Measurements from ENCODE around the gene RGS1.

- TF ChIP-seq CTCF (IDR thresholded peaks at IDR 0.05 in 2 of 3, conservative IDR thresholded peaks at IDR 0.05 in 1 of 3; ENCODE audit: borderline replicate concordance in 1 of 3, insufficient read depth in 1 of 3, low read depth in 2 of 3, low read length in 2 of 3) = no peak
- TF ChIP-seq MAX (IDR thresholded peaks at IDR 0.05) = no peak
- no peak for TF ChIP-seq EGR1 (IDR thresholded peaks at IDR 0.05; ENCODE audit: low read depth)
- no peak for TF ChIP-seq POLR2A (IDR thresholded peaks at IDR 0.05; ENCODE audit: borderline replicate concordance, extremely low read depth, insufficient read depth, insufficient read length)
- no peak for TF ChIP-seq SIN3A (IDR thresholded peaks at IDR 0.05; ENCODE audit: low read depth)
Measured at GRCh38 chr1:192555399-192555798, 20.2 kb upstream of the RGS1 start.

Data from HCT116 (cell line).